ENCODE results near the gene NFE2L2. TPM values are rescaled to one million over a fixed set of nuclear protein-coding genes. Genes with fewer than 3 reads are reported as not detected.
"Not testable (repeated sequence)": the region's sequence is repeated elsewhere in the genome, so short reads cannot be mapped to it uniquely, and the experiment has no call there.

NFE2L2 gene
- total and polyA plus RNA-seq, 2 donors = 46.6 to 91.7 TPM

GRCh38 chr2:177201919-177202346 lies 62.6 kb downstream of the NFE2L2 start:
- WGBS = 77% methylated on average over 3 of the region's 3 CpGs
- no peaks in the 10 kb centered on the region for H3K36me3 ChIP-seq (ENCODE audit: control insufficient read depth in 2 of 2, insufficient read depth in 2 of 2, low read length in 1 of 2)
- no peak overlapping the region for H3K27ac ChIP-seq (ENCODE audit: low read depth in 1 of 2, low read length in 1 of 2)
- DNase-seq (ENCODE audit: low read depth in 6 of 9, low spot score in 9 of 9) = no peak
- H3K27me3 ChIP-seq (ENCODE audit: control insufficient read depth in 2 of 2, insufficient read depth in 1 of 2, low read length in 1 of 2) = no peaks in the 10 kb centered on the region
- no peaks in the 10 kb centered on the region for H3K4me1 ChIP-seq (ENCODE audit: control insufficient read depth in 2 of 2, insufficient read depth in 2 of 2, low read length in 2 of 2)
- H3K4me3 ChIP-seq (ENCODE audit: low read length in 2 of 2) = no peak overlapping the region
- H3K9me3 ChIP-seq (ENCODE audit: control insufficient read depth in 2 of 2, insufficient read depth in 1 of 2, low read length in 1 of 2) = no peaks in the 10 kb centered on the region

GRCh38 chr2:177200419-177200818 lies 64.1 kb downstream of the NFE2L2 start:
- H3K4me1 ChIP-seq (ENCODE audit: control insufficient read depth in 2 of 2, insufficient read depth in 2 of 2, low read length in 2 of 2); H3K4me3 ChIP-seq (ENCODE audit: low read length in 2 of 2); DNase-seq (ENCODE audit: low read depth in 6 of 9, low spot score in 9 of 9); H3K9me3 ChIP-seq (ENCODE audit: control insufficient read depth in 2 of 2, insufficient read depth in 1 of 2, low read length in 1 of 2); H3K27ac ChIP-seq (ENCODE audit: low read depth in 1 of 2, low read length in 1 of 2); H3K27me3 ChIP-seq (ENCODE audit: control insufficient read depth in 2 of 2, insufficient read depth in 1 of 2, low read length in 1 of 2); H3K36me3 ChIP-seq (ENCODE audit: control insufficient read depth in 2 of 2, insufficient read depth in 2 of 2, low read length in 1 of 2): not testable (repeated sequence)
- WGBS = 98% methylated on average over 7 of the region's 7 CpGs

GRCh38 chr2:177195194-177195593 lies 69.3 kb downstream of the NFE2L2 start:
- Histone ChIP-seq H3K36me3 (ENCODE audit: control insufficient read depth in 2 of 2, insufficient read depth in 2 of 2, low read length in 1 of 2) (no peaks in the 10 kb centered on the region), H3K9me3 (ENCODE audit: control insufficient read depth in 2 of 2, insufficient read depth in 1 of 2, low read length in 1 of 2) (no peaks in the 10 kb centered on the region), H3K27ac (ENCODE audit: low read depth in 1 of 2, low read length in 1 of 2) (no peak overlapping the region), H3K27me3 (ENCODE audit: control insufficient read depth in 2 of 2, insufficient read depth in 1 of 2, low read length in 1 of 2) (no peaks in the 10 kb centered on the region), H3K4me3 (ENCODE audit: low read length in 2 of 2) (no peak overlapping the region), H3K4me1 (ENCODE audit: control insufficient read depth in 2 of 2, insufficient read depth in 2 of 2, low read length in 2 of 2) (no peaks in the 10 kb centered on the region)
- no peak for DNase-seq (ENCODE audit: low read depth in 6 of 9, low spot score in 9 of 9)
- 91% methylated on average over 1 of the region's 1 CpG for WGBS

- WGBS = 94% methylated on average over 4 of the region's 4 CpGs
These were observed 71.3 kb downstream of the NFE2L2 start for GRCh38 chr2:177193240-177193639.

GRCh38 chr2:177192788-177193187 lies 71.7 kb downstream of the NFE2L2 start:
- no peaks in the 10 kb centered on the region for H3K4me1 ChIP-seq (ENCODE audit: control insufficient read depth in 2 of 2, insufficient read depth in 2 of 2, low read length in 2 of 2)
- DNase-seq (ENCODE audit: low read depth in 6 of 9, low spot score in 9 of 9) = no peak
- no peaks in the 10 kb centered on the region for H3K27me3 ChIP-seq (ENCODE audit: control insufficient read depth in 2 of 2, insufficient read depth in 1 of 2, low read length in 1 of 2)
- 96% methylated on average over 1 of the region's 1 CpG for WGBS
- H3K9me3 ChIP-seq (ENCODE audit: control insufficient read depth in 2 of 2, insufficient read depth in 1 of 2, low read length in 1 of 2) = no peaks in the 10 kb centered on the region
- H3K36me3 ChIP-seq (ENCODE audit: control insufficient read depth in 2 of 2, insufficient read depth in 2 of 2, low read length in 1 of 2) = no peaks in the 10 kb centered on the region
- no peak overlapping the region for H3K4me3 ChIP-seq (ENCODE audit: low read length in 2 of 2)
- no peak overlapping the region for H3K27ac ChIP-seq (ENCODE audit: low read depth in 1 of 2, low read length in 1 of 2)

More at GRCh38 chr2:177193240-177193639, 71.3 kb downstream of the NFE2L2 start:
- no peaks in the 10 kb centered on the region for H3K9me3 ChIP-seq (ENCODE audit: control insufficient read depth in 2 of 2, insufficient read depth in 1 of 2, low read length in 1 of 2)
- H3K36me3 ChIP-seq (ENCODE audit: control insufficient read depth in 2 of 2, insufficient read depth in 2 of 2, low read length in 1 of 2) = no peaks in the 10 kb centered on the region
- H3K4me1 ChIP-seq (ENCODE audit: control insufficient read depth in 2 of 2, insufficient read depth in 2 of 2, low read length in 2 of 2) = no peaks in the 10 kb centered on the region
- H3K27me3 ChIP-seq (ENCODE audit: control insufficient read depth in 2 of 2, insufficient read depth in 1 of 2, low read length in 1 of 2) = no peaks in the 10 kb centered on the region
- no peak overlapping the region for H3K4me3 ChIP-seq (ENCODE audit: low read length in 2 of 2)
- no peak for DNase-seq (ENCODE audit: low read depth in 6 of 9, low spot score in 9 of 9)
- H3K27ac ChIP-seq (ENCODE audit: low read depth in 1 of 2, low read length in 1 of 2) = no peak overlapping the region

GRCh38 chr2:177190941-177191340 lies 73.6 kb downstream of the NFE2L2 start:
- Histone ChIP-seq H3K9me3 (ENCODE audit: control insufficient read depth in 2 of 2, insufficient read depth in 1 of 2, low read length in 1 of 2) (no peaks in the 10 kb centered on the region), H3K4me3 (ENCODE audit: low read length in 2 of 2) (no peak overlapping the region), H3K27ac (ENCODE audit: low read depth in 1 of 2, low read length in 1 of 2) (no peak overlapping the region), H3K4me1 (ENCODE audit: control insufficient read depth in 2 of 2, insufficient read depth in 2 of 2, low read length in 2 of 2) (no peaks in the 10 kb centered on the region), H3K27me3 (ENCODE audit: control insufficient read depth in 2 of 2, insufficient read depth in 1 of 2, low read length in 1 of 2) (no peaks in the 10 kb centered on the region), H3K36me3 (ENCODE audit: control insufficient read depth in 2 of 2, insufficient read depth in 2 of 2, low read length in 1 of 2) (no peaks in the 10 kb centered on the region)
- no peak for DNase-seq (ENCODE audit: low read depth in 6 of 9, low spot score in 9 of 9)
- 93% methylated on average over 1 of the region's 1 CpG for WGBS

GRCh38 chr2:177188482-177189469 lies 75.8 kb downstream of the NFE2L2 start:
- Histone ChIP-seq H3K4me1 (ENCODE audit: control insufficient read depth in 2 of 2, insufficient read depth in 2 of 2, low read length in 2 of 2) (no peaks in the 10 kb centered on the region), H3K36me3 (ENCODE audit: control insufficient read depth in 2 of 2, insufficient read depth in 2 of 2, low read length in 1 of 2) (no peaks in the 10 kb centered on the region), H3K4me3 (ENCODE audit: low read length in 2 of 2) (no peak overlapping the region), H3K27ac (ENCODE audit: low read depth in 1 of 2, low read length in 1 of 2) (no peak overlapping the region), H3K9me3 (ENCODE audit: control insufficient read depth in 2 of 2, insufficient read depth in 1 of 2, low read length in 1 of 2) (no peaks in the 10 kb centered on the region), H3K27me3 (ENCODE audit: control insufficient read depth in 2 of 2, insufficient read depth in 1 of 2, low read length in 1 of 2) (no peaks in the 10 kb centered on the region)
- 91% methylated on average over 7 of the region's 7 CpGs for WGBS
- no peak for DNase-seq (ENCODE audit: low read depth in 6 of 9, low spot score in 9 of 9)

GRCh38 chr2:177187631-177188312 lies 76.8 kb downstream of the NFE2L2 start:
- Histone ChIP-seq H3K27ac (ENCODE audit: low read depth in 1 of 2, low read length in 1 of 2) (no peak overlapping the region), H3K4me1 (ENCODE audit: control insufficient read depth in 2 of 2, insufficient read depth in 2 of 2, low read length in 2 of 2) (no peaks in the 10 kb centered on the region), H3K9me3 (ENCODE audit: control insufficient read depth in 2 of 2, insufficient read depth in 1 of 2, low read length in 1 of 2) (no peaks in the 10 kb centered on the region), H3K27me3 (ENCODE audit: control insufficient read depth in 2 of 2, insufficient read depth in 1 of 2, low read length in 1 of 2) (no peaks in the 10 kb centered on the region), H3K36me3 (ENCODE audit: control insufficient read depth in 2 of 2, insufficient read depth in 2 of 2, low read length in 1 of 2) (no peaks in the 10 kb centered on the region), H3K4me3 (ENCODE audit: low read length in 2 of 2) (no peak overlapping the region)
- no peak for DNase-seq (ENCODE audit: low read depth in 6 of 9, low spot score in 9 of 9)
- WGBS = 83% methylated on average over 8 of the region's 8 CpGs

- not testable (repeated sequence) for H3K4me3 ChIP-seq (ENCODE audit: low read length in 2 of 2); H3K9me3 ChIP-seq (ENCODE audit: control insufficient read depth in 2 of 2, insufficient read depth in 1 of 2, low read length in 1 of 2); DNase-seq (ENCODE audit: low read depth in 6 of 9, low spot score in 9 of 9); H3K36me3 ChIP-seq (ENCODE audit: control insufficient read depth in 2 of 2, insufficient read depth in 2 of 2, low read length in 1 of 2); H3K4me1 ChIP-seq (ENCODE audit: control insufficient read depth in 2 of 2, insufficient read depth in 2 of 2, low read length in 2 of 2); H3K27me3 ChIP-seq (ENCODE audit: control insufficient read depth in 2 of 2, insufficient read depth in 1 of 2, low read length in 1 of 2); H3K27ac ChIP-seq (ENCODE audit: low read depth in 1 of 2, low read length in 1 of 2)
- 89% methylated on average over 7 of the region's 7 CpGs for WGBS
These were observed 78.5 kb downstream of the NFE2L2 start for GRCh38 chr2:177186038-177186437.
